H1 (cell line): ENCODE data around the gene WDR38. TPM values are rescaled to one million over a fixed set of nuclear protein-coding genes. Genes with fewer than 3 reads are reported as not detected.

Source experiments
- CBX8 ChIP-seq: fragments of 300-800, 300-1000 bp; sonication (generic); IDR thresholded peaks from 2 replicates; pipeline ENCODE4 v1.7.1; 2016; ENCODE audit warnings: low read depth, low read length, borderline replicate concordance
- CHD7 ChIP-seq: fragments of 300-600 bp; sonication (generic); IDR thresholded peaks from 2 replicates; pipeline ENCODE4 v1.7.1; 2012; ENCODE audit warnings: low read length, moderate library complexity, mild to moderate bottlenecking, inconsistent platforms; ENCODE audit not compliant: insufficient replicate concordance
- CTBP2 ChIP-seq: IDR thresholded peaks from 2 replicates; pipeline ENCODE4 v1.7.0; 2011; ENCODE audit warnings: borderline replicate concordance, mild to moderate bottlenecking, moderate library complexity, mixed read lengths, low read length; ENCODE audit not compliant: insufficient read depth, insufficient read length
- EGR1 ChIP-seq: IDR thresholded peaks from 2 replicates; pipeline ENCODE4 v1.6.1; 2011; ENCODE audit warnings: low read depth, low read length, borderline replicate concordance
- HDAC6 ChIP-seq: IDR thresholded peaks from one replicate; pipeline ENCODE4 v1.7.1; 2012; ENCODE audit warnings: low read depth, mild to moderate bottlenecking, inconsistent platforms, low read length, moderate library complexity
- KDM4A ChIP-seq: IDR thresholded peaks from one replicate; pipeline ENCODE4 v1.7.1; 2012; ENCODE audit warnings: low read depth, mild to moderate bottlenecking, moderate library complexity, low read length, inconsistent platforms; ENCODE audit not compliant: severe bottlenecking
- MAFK ChIP-seq: IDR thresholded peaks from 2 replicates; pipeline ENCODE4 v1.6.1; 2012; ENCODE audit warnings: low read depth, mild to moderate bottlenecking, improper control_type of control experiment, low read length
- PHF8 ChIP-seq: fragments of 200-600 bp; sonication (generic); conservative IDR thresholded peaks from 2 replicates; pipeline ENCODE4 v1.7.1; 2012; ENCODE audit warnings: low read depth, mild to moderate bottlenecking, inconsistent platforms, low read length, moderate library complexity
- TAF7 ChIP-seq: optimal IDR thresholded peaks from 2 replicates; pipeline ENCODE3; 2011; ENCODE audit warnings: low read depth, mild to moderate bottlenecking, inconsistent platforms, low read length, moderate library complexity, borderline replicate concordance
- TEAD4 ChIP-seq: IDR thresholded peaks from 2 replicates; pipeline ENCODE4 v1.6.1; 2012; ENCODE audit warnings: low read depth, low read length, inconsistent platforms, mixed read lengths
- polyA plus RNA-seq, 7 experiments: library from polyadenylated mRNA; depleted of rRNA in 3 of 7; stranded (reverse) in 5 of 7; unstranded in 2 of 7; fragments of >200 nt in 5 of 7; fragments of 200-250 nt in 2 of 7; gene quantifications; 1 replicate in 5 of 7; 2 replicates in 1 of 7; 4 replicates in 1 of 7; pipeline versions ENCODE4 v1.2.1 to v1.2.3, GENCODE V29; 2011 to 2013; ENCODE audit warnings: missing spikeins in 2 of 7, mixed read lengths in 2 of 7
- total RNA-seq: library from RNA; stranded (reverse); fragmentation: NEBNext Ultra II Directional; extraction: Animal tissue kit (Norgen Biotek cat#: 25700); gene quantifications from 2 replicates; pipeline ENCODE4 v1.2.1, GENCODE V29; 2021
- TF ChIP-seq, protein P1 (sequence below): IDR thresholded peaks from 2 replicates; pipeline ENCODE4 v1.6.1; 2012; ENCODE audit warnings: inconsistent platforms

The WDR38 gene
- total and polyA plus RNA-seq, 2 of the 8 experiments (the other 6 are each of a cell fraction or from before 2014, with no cell fraction given), result not detected

DNA sequence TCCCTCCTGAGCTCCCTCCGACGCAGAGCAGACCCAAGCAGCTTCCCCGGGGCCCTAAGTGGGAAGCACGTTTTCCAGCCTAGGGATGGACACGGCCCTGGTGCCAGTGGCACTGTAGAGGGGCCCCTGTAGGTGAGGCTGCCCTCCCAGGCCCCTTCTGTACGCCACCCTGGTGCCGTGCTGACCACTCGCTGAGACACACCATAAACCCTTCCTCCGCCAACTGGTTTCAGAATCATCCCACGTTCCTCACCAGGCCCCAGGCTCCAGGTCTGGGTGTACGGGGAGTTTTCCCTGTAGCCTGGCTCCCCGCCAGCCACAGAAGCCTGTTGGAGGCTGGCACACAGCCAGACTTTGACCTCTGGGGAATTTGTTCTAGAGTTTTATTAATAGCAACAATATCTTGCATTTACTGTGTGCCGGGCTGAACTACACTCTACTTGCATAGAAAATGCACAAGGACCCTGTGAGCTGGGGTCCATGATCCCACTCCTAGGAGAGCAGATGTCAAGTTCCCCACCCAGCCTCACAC lies 18.2 kb upstream of the WDR38 start (continued):
- TF ChIP-seq CHD7 (no peak), PHF8 (no peak), TAF7 (no peak), CBX8 (no peak), MAFK (no peak), EGR1 (no peak), CTBP2 (no peak), HDAC6 (no peak), KDM4A (no peak), TEAD4 (no peak)
- TF ChIP-seq, protein P1, sequence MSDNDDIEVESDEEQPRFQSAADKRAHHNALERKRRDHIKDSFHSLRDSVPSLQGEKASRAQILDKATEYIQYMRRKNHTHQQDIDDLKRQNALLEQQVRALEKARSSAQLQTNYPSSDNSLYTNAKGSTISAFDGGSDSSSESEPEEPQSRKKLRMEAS, result no peak
